ENCODE results near the gene PTPRH.

Gene PTPRH

DNA sequence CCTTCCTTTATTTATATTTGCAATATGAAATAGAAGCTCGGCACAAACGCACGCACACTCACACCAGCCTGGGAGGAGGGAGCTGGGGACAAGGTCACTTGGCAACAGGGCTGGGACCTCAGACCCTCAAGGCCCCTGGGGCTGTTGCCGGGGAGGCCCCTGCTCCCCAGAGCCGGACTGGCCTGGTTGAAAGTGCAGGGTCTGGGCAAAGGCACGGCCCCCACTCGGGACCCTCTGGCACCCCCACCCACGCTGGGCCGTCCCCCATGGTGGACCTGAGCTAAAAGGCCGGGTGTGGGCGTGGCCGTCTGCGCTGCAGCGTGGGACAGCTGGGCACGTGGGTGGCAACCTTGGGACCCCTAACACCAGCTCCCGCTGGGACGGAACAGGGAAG lies 20.5 kb upstream of the PTPRH start:
- no peak for TF ChIP-seq FOXM1 (IDR thresholded peaks at IDR 0.05; ENCODE audit: borderline replicate concordance, low read depth)
- TF ChIP-seq TEAD4 (IDR thresholded peaks at IDR 0.05) = no peak
- TF ChIP-seq, protein P1, sequence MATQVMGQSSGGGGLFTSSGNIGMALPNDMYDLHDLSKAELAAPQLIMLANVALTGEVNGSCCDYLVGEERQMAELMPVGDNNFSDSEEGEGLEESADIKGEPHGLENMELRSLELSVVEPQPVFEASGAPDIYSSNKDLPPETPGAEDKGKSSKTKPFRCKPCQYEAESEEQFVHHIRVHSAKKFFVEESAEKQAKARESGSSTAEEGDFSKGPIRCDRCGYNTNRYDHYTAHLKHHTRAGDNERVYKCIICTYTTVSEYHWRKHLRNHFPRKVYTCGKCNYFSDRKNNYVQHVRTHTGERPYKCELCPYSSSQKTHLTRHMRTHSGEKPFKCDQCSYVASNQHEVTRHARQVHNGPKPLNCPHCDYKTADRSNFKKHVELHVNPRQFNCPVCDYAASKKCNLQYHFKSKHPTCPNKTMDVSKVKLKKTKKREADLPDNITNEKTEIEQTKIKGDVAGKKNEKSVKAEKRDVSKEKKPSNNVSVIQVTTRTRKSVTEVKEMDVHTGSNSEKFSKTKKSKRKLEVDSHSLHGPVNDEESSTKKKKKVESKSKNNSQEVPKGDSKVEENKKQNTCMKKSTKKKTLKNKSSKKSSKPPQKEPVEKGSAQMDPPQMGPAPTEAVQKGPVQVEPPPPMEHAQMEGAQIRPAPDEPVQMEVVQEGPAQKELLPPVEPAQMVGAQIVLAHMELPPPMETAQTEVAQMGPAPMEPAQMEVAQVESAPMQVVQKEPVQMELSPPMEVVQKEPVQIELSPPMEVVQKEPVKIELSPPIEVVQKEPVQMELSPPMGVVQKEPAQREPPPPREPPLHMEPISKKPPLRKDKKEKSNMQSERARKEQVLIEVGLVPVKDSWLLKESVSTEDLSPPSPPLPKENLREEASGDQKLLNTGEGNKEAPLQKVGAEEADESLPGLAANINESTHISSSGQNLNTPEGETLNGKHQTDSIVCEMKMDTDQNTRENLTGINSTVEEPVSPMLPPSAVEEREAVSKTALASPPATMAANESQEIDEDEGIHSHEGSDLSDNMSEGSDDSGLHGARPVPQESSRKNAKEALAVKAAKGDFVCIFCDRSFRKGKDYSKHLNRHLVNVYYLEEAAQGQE (IDR thresholded peaks at IDR 0.05; ENCODE audit: low read depth) = no peak
- TF ChIP-seq TCF12 (IDR thresholded peaks at IDR 0.05; ENCODE audit: low read depth) = no peak
- TF ChIP-seq TAF1 (IDR thresholded peaks at IDR 0.05; ENCODE audit: low read depth) = no peak
- TF ChIP-seq, protein P2, sequence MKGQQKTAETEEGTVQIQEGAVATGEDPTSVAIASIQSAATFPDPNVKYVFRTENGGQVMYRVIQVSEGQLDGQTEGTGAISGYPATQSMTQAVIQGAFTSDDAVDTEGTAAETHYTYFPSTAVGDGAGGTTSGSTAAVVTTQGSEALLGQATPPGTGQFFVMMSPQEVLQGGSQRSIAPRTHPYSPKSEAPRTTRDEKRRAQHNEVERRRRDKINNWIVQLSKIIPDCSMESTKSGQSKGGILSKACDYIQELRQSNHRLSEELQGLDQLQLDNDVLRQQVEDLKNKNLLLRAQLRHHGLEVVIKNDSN (IDR thresholded peaks at IDR 0.05) = no peak
- TF ChIP-seq ZBTB7A (IDR thresholded peaks at IDR 0.05; ENCODE audit: low read depth) = no peak
- TF ChIP-seq CREB1 (IDR thresholded peaks at IDR 0.05; ENCODE audit: low read depth) = no peak

DNA sequence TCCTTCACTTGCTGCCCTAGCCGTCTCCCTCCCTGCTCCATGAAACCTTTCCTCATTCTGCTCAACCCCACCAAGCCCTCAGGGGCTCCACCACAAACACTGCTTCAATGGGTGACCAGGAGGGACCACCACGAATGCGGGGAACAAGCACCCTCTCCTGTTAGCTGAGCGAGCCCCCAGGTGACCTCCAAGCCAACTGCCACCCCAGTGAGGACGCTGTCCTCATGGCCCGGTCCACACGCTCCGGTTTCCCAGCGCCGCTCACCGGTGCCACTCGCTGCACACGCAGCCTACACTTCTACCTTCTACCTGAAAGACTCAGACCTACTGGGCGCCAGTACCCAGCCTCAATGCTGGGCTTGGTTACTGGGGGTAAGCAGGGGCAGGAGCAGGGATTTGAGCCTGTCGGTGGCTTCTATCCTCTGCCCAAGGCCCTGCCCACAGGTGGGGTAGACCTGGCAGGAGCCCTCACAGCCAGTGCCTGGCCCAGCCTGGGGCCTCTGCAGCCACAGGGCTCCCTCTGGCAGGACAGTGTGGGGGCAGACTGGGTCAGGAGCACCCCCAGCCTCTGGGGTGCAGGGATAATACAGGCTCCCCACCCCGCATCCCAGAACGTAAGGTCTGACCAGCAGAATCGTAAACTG lies 20.0 kb upstream of the PTPRH start:
- TF ChIP-seq, protein P1 (IDR thresholded peaks at IDR 0.05; ENCODE audit: low read depth) = no peak

DNA sequence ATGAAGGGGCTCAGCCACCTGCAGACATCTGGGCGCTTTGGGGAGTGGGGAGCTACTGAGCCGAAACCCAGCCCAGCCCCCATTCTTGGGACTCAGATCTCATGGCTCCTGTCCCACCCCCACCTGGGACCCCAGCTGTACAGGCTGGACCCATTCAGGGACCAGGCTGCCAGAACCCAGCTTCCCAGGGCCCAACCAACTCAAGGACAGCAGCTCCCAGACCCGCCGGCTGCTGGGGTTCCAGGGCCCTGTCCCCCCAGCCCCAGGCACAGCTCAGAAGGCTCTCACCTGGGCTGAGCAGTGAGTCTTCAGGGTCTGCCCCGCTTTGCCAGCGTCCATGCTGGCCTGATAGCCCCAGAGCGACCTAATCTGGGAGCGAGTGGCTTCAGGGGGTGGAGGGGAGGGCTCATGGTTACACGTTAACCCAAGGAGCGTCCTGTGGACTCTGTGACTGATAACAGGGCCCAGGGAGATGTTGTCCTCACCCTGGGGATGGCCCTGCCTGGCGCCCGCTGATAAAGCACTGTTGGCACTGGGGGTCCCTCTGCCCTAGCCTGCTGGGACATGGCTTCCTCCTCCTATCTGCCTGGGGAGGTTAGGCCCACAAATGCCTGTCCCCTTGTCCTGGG lies 19.2 kb upstream of the PTPRH start, which contains the start of gene TMEM86B:
TSS of gene TMEM86B (minus strand) at position 361 of the 629 bp plus-strand sequence. CDS start at position 339, 22 bp downstream.
- no peak for TF ChIP-seq TEAD4 (IDR thresholded peaks at IDR 0.05)
- no peak for TF ChIP-seq EGR1 (IDR thresholded peaks at IDR 0.05)
- no peak for TF ChIP-seq CREB1 (IDR thresholded peaks at IDR 0.05; ENCODE audit: low read depth)
- TF ChIP-seq NFIC (IDR thresholded peaks at IDR 0.05) = no peak
- TF ChIP-seq EP300 (IDR thresholded peaks at IDR 0.05; ENCODE audit: borderline replicate concordance) = no peak
- no peak for TF ChIP-seq ZBTB7A (IDR thresholded peaks at IDR 0.05; ENCODE audit: low read depth)
- TF ChIP-seq, protein P1 (IDR thresholded peaks at IDR 0.05; ENCODE audit: low read depth) = no peak
- no peak for TF ChIP-seq TAF1 (IDR thresholded peaks at IDR 0.05; ENCODE audit: low read depth)
- TF ChIP-seq CEBPB (IDR thresholded peaks at IDR 0.05) = no peak
- TF ChIP-seq, protein P3, sequence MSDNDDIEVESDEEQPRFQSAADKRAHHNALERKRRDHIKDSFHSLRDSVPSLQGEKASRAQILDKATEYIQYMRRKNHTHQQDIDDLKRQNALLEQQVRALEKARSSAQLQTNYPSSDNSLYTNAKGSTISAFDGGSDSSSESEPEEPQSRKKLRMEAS (IDR thresholded peaks at IDR 0.05) = no peak
- TF ChIP-seq FOXM1 (IDR thresholded peaks at IDR 0.05; ENCODE audit: borderline replicate concordance, low read depth) = no peak
- TF ChIP-seq TCF12 (IDR thresholded peaks at IDR 0.05; ENCODE audit: low read depth) = no peak

DNA sequence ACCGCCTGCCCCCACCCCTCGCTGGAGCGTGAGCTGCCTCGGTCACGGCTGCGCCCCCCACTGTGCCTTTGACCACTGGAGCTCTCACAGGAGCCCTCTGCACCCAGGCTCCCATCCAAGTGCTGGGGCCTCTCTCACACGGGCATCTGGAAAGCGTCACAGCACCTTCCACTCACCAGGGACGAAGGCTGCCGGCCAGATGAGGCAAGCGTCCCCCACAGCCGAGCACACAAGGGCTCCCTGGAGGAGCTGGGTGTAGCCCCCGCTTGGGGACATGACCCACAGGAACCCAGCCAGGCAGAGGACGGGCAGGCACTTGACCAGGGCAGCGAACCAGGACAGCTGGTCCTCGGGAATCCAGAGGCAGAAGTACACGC lies 18.7 kb upstream of the PTPRH start:
- TF ChIP-seq RAD21 (IDR thresholded peaks at IDR 0.05; ENCODE audit: low read depth) (no peak), TEAD4 (IDR thresholded peaks at IDR 0.05) (no peak), CEBPB (IDR thresholded peaks at IDR 0.05) (no peak), FOXM1 (IDR thresholded peaks at IDR 0.05; ENCODE audit: borderline replicate concordance, low read depth) (no peak), ZBTB7A (IDR thresholded peaks at IDR 0.05; ENCODE audit: low read depth) (no peak), CREB1 (IDR thresholded peaks at IDR 0.05; ENCODE audit: low read depth) (no peak), YY1 (IDR thresholded peaks at IDR 0.05; ENCODE audit: low read depth) (no peak), EP300 (IDR thresholded peaks at IDR 0.05; ENCODE audit: borderline replicate concordance) (no peak), TAF1 (IDR thresholded peaks at IDR 0.05; ENCODE audit: low read depth) (no peak), NFIC (IDR thresholded peaks at IDR 0.05) (no peak), EGR1 (IDR thresholded peaks at IDR 0.05) (no peak), TCF12 (IDR thresholded peaks at IDR 0.05; ENCODE audit: low read depth) (no peak)
- TF ChIP-seq, protein P2 (IDR thresholded peaks at IDR 0.05) = no peak
- TF ChIP-seq, protein P3 (IDR thresholded peaks at IDR 0.05) = no peak
- TF ChIP-seq, protein P1 (IDR thresholded peaks at IDR 0.05; ENCODE audit: low read depth) = no peak
